ENCODE results near the gene THUMPD3. TPM values are rescaled to one million over a fixed set of nuclear protein-coding genes. Genes with fewer than 3 reads are reported as not detected.

Gene THUMPD3
- total and polyA plus RNA-seq, 2 of the 13 experiments (the other 11 are each of a cell fraction or from before 2014, with no cell fraction given) = 31.2 to 44.1 TPM

DNA sequence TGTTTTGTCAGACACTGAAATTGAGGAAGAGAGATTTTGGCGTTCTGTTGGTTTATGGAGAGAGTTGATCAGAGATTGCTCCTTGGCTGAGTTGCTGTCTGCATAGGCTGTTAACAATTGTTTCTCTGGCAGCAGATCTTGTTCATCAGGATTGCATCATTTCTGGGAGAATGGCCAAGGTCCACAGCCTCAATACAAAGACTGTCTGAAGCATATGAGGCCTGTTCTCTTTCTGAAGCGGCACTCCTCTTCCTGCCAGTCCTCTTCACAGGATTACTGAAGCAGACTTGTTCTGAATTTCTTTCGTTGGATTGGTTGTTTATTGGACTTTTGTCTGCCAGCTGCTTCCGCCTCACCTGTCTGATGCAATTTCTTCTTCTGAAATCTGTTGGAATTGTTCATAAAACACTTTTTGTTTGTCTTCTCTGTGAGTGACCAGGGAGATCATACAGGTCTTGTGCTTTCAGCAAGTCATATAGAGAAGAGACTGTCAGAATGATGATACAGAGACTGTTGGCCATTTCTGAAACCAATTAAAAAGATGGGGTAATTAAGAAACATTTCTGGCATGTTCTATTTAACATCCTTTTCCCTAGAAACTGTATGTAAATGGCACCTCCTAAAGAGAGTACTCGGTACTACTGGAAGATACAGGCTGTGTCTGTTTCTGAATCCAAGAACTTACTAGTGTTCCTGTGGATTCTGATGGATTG is 60.0 kb downstream of the THUMPD3 start (continued):
- TF ChIP-seq ZBTB38 (CRISPR knock-in tag; IDR thresholded peaks at IDR 0.05) = no peak
- no peak for TF ChIP-seq NONO (IDR thresholded peaks at IDR 0.05)
- TF ChIP-seq NONO (CRISPR knock-in tag; conservative IDR thresholded peaks at IDR 0.05) = peak; percentile 72
- TF ChIP-seq GATAD2A (CRISPR knock-in tag; IDR thresholded peaks at IDR 0.05) = peak; percentile 91
- peak; percentile 41; the same call in 1 of the 2 replicates for TF ChIP-seq SIX4 (CRISPR knock-in tag; IDR thresholded peaks at IDR 0.05)
- TF ChIP-seq, protein P1, sequence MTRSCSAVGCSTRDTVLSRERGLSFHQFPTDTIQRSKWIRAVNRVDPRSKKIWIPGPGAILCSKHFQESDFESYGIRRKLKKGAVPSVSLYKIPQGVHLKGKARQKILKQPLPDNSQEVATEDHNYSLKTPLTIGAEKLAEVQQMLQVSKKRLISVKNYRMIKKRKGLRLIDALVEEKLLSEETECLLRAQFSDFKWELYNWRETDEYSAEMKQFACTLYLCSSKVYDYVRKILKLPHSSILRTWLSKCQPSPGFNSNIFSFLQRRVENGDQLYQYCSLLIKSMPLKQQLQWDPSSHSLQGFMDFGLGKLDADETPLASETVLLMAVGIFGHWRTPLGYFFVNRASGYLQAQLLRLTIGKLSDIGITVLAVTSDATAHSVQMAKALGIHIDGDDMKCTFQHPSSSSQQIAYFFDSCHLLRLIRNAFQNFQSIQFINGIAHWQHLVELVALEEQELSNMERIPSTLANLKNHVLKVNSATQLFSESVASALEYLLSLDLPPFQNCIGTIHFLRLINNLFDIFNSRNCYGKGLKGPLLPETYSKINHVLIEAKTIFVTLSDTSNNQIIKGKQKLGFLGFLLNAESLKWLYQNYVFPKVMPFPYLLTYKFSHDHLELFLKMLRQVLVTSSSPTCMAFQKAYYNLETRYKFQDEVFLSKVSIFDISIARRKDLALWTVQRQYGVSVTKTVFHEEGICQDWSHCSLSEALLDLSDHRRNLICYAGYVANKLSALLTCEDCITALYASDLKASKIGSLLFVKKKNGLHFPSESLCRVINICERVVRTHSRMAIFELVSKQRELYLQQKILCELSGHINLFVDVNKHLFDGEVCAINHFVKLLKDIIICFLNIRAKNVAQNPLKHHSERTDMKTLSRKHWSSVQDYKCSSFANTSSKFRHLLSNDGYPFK (CRISPR knock-in tag; IDR thresholded peaks at IDR 0.05; ENCODE audit: borderline replicate concordance) = no peak
- TF ChIP-seq MIER3 (CRISPR knock-in tag; IDR thresholded peaks at IDR 0.05; ENCODE audit: borderline replicate concordance) = peak; percentile 67; the same call in 1 of the 2 replicates
- no peak for TF ChIP-seq TRIM24 (CRISPR knock-in tag; IDR thresholded peaks at IDR 0.05)
- peak; percentile 73 for TF ChIP-seq RFXAP (CRISPR knock-in tag; IDR thresholded peaks at IDR 0.05; ENCODE audit: borderline replicate concordance)
- TF ChIP-seq HNRNPUL1 (IDR thresholded peaks at IDR 0.05; ENCODE audit: low read depth, low read length) = no peak
- TF ChIP-seq SP5 (CRISPR knock-in tag; IDR thresholded peaks at IDR 0.05; ENCODE audit: borderline replicate concordance, low read depth) = peak; percentile 48; the same call in 1 of the 2 replicates
- TF ChIP-seq TBX3 (IDR thresholded peaks at IDR 0.05; ENCODE audit: borderline replicate concordance) = 0 out of 2 replicates have a peak, but pooled peaks have one; percentile 11
- peak; percentile 34; the same call in 1 of the 2 replicates for TF ChIP-seq JUND (CRISPR knock-in tag; IDR thresholded peaks at IDR 0.05)
- 0 out of 2 replicates have a peak, but pooled peaks have one; percentile 36 for TF ChIP-seq KDM1A (CRISPR knock-in tag; IDR thresholded peaks at IDR 0.05)
- TF ChIP-seq PLRG1 (conservative IDR thresholded peaks at IDR 0.05) = no peak
- TF ChIP-seq FOXO1 (CRISPR knock-in tag; IDR thresholded peaks at IDR 0.05) = peak; percentile 90
- TF ChIP-seq SAP130 (CRISPR knock-in tag; IDR thresholded peaks at IDR 0.05; ENCODE audit: low read depth) = peak; percentile 94
- TF ChIP-seq SIN3B (IDR thresholded peaks at IDR 0.05; ENCODE audit: low read length) = no peak
- peak; percentile 68 for TF ChIP-seq NFYC (CRISPR knock-in tag; IDR thresholded peaks at IDR 0.05)
- TF ChIP-seq TBP (CRISPR knock-in tag; IDR thresholded peaks at IDR 0.05) = no peak
- TF ChIP-seq ZNF747 (CRISPR knock-in tag; IDR thresholded peaks at IDR 0.05; ENCODE audit: borderline replicate concordance) = peak; percentile 44; the same call in 1 of the 2 replicates
- no peak for TF ChIP-seq ZNF562 (CRISPR knock-in tag; IDR thresholded peaks at IDR 0.05; ENCODE audit: borderline replicate concordance)
- TF ChIP-seq TGIF2 (CRISPR knock-in tag; IDR thresholded peaks at IDR 0.05) = peak; percentile 85
- TF ChIP-seq ZNF446 (CRISPR knock-in tag; IDR thresholded peaks at IDR 0.05) = no peak
- TF ChIP-seq SMC3 (IDR thresholded peaks at IDR 0.05; ENCODE audit: low read length) = peak; percentile 65
- TF ChIP-seq NFATC3 (CRISPR knock-in tag; IDR thresholded peaks at IDR 0.05) = 0 out of 2 replicates have a peak, but pooled peaks have one; percentile 18
- no peak for TF ChIP-seq ZNF136 (CRISPR knock-in tag; IDR thresholded peaks at IDR 0.05; ENCODE audit: low read depth)
- TF ChIP-seq, protein P2, sequence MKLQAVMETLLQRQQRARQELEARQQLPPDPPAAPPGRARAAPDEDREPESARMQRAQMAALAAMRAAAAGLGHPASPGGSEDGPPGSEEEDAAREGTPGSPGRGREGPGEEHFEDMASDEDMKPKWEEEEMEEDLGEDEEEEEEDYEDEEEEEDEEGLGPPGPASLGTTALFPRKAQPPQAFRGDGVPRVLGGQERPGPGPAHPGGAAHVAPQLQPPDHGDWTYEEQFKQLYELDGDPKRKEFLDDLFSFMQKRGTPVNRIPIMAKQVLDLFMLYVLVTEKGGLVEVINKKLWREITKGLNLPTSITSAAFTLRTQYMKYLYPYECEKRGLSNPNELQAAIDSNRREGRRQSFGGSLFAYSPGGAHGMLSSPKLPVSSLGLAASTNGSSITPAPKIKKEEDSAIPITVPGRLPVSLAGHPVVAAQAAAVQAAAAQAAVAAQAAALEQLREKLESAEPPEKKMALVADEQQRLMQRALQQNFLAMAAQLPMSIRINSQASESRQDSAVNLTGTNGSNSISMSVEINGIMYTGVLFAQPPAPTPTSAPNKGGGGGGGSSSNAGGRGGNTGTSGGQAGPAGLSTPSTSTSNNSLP (IDR thresholded peaks at IDR 0.05; ENCODE audit: low read depth, low read length) = peak; percentile 82
- TF ChIP-seq ZNF567 (CRISPR knock-in tag; IDR thresholded peaks at IDR 0.05; ENCODE audit: borderline replicate concordance) = no peak

All from HepG2 (cell line).